WERI-Rb-1 (cell line): Measurements from ENCODE around the gene ANKS4B.
"Not testable (repeated sequence)": the region's sequence is repeated elsewhere in the genome, so short reads cannot be mapped to it uniquely, and the experiment has no call there.

Source experiments
- DNase-seq: peaks from one replicate; pipeline ENCODE4 v3.0.0-alpha.2; 2020
- H3K27ac ChIP-seq: fragments of 250-450 bp; sonication (Bioruptor Pico); 2 replicates; pipeline ENCODE4 v1.5.1; 2020; ENCODE audit warnings: mild to moderate bottlenecking, moderate library complexity
- H3K27me3 ChIP-seq: fragments of 250-450 bp; sonication (Bioruptor Pico); 2 replicates; pipeline ENCODE4 v1.5.1; 2021; ENCODE audit warnings: mild to moderate bottlenecking, low read depth, moderate library complexity; ENCODE audit not compliant: insufficient read depth, severe bottlenecking
- H3K36me3 ChIP-seq: fragments of 250-450 bp; sonication (Bioruptor Pico); 2 replicates; pipeline ENCODE4 v1.5.1; 2020; ENCODE audit warnings: mild to moderate bottlenecking, moderate library complexity
- H3K4me3 ChIP-seq: 2 replicates; pipeline ENCODE4 v1.5.1; 2011; ENCODE audit warnings: low read depth, mild to moderate bottlenecking, control low read depth, low read length
- H3K9me3 ChIP-seq: fragments of 250-450 bp; sonication (Bioruptor Pico); 2 replicates; pipeline ENCODE4 v1.5.1; 2021; ENCODE audit warnings: mild to moderate bottlenecking, moderate library complexity; ENCODE audit not compliant: severe bottlenecking
- TF ChIP-seq, protein P1 (sequence below): IDR thresholded peaks from 2 replicates; pipeline ENCODE4 v1.5.1; 2011; ENCODE audit warnings: low read depth, mild to moderate bottlenecking, control low read depth, inconsistent platforms, low read length

ANKS4B gene

DNA sequence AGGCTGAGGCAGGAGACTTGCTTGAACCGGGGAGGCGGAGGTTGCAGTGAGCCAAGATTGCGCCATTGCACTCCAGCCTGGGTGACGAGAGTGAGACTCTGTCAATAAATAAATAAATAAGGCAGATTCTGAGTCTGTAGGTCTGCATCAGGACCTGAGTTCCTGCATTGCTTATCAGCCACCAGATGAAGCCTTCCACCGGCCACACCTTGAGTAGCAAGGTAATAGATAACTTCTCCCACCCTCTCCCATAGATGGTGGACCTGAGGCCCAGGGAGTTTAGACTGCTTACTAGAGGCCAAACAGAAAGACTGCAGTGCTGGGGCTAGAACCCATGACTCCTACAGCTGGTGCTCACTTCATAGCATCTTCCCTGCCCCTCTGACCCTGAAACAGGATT, 44.2 kb upstream of the ANKS4B start:
- Histone ChIP-seq H3K27me3 (no peaks in the 10 kb centered on the region), H3K4me3 (no peak overlapping the region), H3K27ac (no peak overlapping the region), H3K36me3 (no peaks in the 10 kb centered on the region), H3K9me3 (peaks cover 4% of the 10 kb centered on the region)
- TF ChIP-seq, protein P1, sequence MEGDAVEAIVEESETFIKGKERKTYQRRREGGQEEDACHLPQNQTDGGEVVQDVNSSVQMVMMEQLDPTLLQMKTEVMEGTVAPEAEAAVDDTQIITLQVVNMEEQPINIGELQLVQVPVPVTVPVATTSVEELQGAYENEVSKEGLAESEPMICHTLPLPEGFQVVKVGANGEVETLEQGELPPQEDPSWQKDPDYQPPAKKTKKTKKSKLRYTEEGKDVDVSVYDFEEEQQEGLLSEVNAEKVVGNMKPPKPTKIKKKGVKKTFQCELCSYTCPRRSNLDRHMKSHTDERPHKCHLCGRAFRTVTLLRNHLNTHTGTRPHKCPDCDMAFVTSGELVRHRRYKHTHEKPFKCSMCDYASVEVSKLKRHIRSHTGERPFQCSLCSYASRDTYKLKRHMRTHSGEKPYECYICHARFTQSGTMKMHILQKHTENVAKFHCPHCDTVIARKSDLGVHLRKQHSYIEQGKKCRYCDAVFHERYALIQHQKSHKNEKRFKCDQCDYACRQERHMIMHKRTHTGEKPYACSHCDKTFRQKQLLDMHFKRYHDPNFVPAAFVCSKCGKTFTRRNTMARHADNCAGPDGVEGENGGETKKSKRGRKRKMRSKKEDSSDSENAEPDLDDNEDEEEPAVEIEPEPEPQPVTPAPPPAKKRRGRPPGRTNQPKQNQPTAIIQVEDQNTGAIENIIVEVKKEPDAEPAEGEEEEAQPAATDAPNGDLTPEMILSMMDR = no peak
- no peak for DNase-seq

DNA sequence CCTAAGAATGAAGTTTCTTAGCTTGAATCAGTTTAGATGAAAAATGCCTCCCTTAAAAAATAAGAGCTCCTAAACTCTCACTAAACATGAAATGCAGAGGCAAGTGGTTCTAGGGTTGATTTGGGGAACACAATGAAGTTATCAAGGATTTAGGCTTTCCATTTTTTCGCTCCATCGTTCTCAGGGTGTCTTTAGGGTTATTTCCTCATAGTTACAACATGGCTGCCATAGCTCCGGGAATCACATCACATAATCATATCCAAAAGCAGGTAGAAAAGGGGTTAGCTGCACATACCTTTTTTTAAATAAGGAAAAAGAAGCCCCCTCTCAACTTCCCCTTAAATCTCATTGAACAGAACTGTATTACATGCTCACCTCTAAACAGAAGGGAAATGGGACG, 43.5 kb upstream of the ANKS4B start:
- H3K27ac ChIP-seq = no peak overlapping the region
- H3K36me3 ChIP-seq = no peaks in the 10 kb centered on the region
- no peaks in the 10 kb centered on the region for H3K27me3 ChIP-seq
- H3K4me3 ChIP-seq = no peak overlapping the region
- H3K9me3 ChIP-seq = peaks cover 4% of the 10 kb centered on the region
- DNase-seq = no peak
- TF ChIP-seq, protein P1 = no peak

DNA sequence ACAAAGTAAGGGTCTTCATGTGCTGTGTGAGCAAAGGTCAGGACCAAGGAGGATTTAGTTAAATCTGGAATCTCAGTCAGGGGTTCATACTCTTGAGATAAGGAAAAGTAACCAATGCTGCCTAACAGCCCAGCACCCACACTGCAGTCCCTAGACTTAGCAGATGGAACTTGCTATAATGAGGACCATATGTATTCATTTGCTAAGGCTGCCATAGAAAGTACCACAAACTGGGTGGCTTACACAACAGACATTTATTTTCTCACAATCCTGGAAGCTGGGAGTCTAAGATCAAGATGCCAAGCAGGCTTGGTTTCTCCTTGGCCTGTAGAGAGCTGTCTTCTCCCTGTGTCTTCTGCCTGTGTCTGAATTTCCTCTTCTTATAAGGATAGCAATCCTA, 42.9 kb upstream of the ANKS4B start:
- no peak overlapping the region for H3K4me3 ChIP-seq

DNA sequence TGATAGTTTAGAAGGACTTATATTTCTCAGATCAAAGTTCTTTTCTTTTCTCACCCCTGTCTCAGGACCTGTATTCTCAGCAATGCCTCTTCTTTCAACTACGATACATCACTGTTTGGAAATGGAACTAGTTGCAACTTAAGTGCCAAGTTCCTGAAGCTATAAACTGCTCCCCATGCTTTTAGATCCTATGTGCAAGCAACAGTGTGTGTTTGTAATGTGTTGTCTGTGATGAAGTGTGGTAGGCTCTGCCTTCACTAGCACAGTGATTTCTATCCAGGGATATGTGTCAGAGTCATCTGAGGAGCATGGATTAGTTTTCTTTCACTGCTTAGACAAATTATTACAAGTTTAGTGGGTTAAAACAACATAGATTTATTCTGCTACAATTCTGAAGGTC, 40.5 kb upstream of the ANKS4B start:
- H3K4me3 ChIP-seq = no peak overlapping the region
- TF ChIP-seq, protein P1 = no peak
- H3K27ac ChIP-seq = no peak overlapping the region
- no peak for DNase-seq
- H3K27me3 ChIP-seq = no peaks in the 10 kb centered on the region
- no peaks in the 10 kb centered on the region for H3K36me3 ChIP-seq
- peaks cover 4% of the 10 kb centered on the region for H3K9me3 ChIP-seq

More for the DNA sequence above, 42.9 kb upstream of the ANKS4B start:
- Histone ChIP-seq H3K36me3 (no peaks in the 10 kb centered on the region), H3K27ac (no peak overlapping the region), H3K9me3 (peaks cover 4% of the 10 kb centered on the region), H3K27me3 (no peaks in the 10 kb centered on the region)
- TF ChIP-seq, protein P1 = no peak
- no peak for DNase-seq

DNA sequence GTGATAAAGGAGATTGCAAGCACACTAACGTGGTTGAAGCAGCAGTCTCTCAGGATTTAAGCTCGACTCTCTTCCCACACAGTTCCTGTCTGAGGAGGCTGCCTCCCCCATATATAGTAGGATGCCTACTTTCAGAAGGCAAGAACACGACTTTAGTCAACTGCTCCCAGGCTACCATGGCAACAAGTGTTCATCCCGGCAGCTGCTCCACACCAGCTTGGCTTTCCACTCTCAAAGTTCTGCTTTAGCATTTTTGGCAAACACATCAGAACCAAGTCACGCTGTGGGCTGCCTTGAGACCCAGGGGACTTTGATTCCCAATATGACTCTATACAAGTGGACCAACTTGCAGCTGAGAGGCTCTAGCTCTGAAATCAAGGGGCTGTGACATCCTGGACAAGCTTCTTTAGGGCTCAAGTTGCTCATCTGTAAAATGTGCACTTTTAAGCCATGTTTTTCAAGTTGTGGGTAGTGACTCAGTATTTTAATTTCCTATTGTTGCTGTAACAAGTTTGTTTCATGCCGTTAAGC, 38.7 kb upstream of the ANKS4B start:
- Histone ChIP-seq H3K4me3 (no peak overlapping the region), H3K27me3 (no peaks in the 10 kb centered on the region), H3K27ac (no peak overlapping the region), H3K9me3 (peaks cover 4% of the 10 kb centered on the region), H3K36me3 (no peaks in the 10 kb centered on the region)
- TF ChIP-seq, protein P1 = no peak
- DNase-seq = no peak

DNA sequence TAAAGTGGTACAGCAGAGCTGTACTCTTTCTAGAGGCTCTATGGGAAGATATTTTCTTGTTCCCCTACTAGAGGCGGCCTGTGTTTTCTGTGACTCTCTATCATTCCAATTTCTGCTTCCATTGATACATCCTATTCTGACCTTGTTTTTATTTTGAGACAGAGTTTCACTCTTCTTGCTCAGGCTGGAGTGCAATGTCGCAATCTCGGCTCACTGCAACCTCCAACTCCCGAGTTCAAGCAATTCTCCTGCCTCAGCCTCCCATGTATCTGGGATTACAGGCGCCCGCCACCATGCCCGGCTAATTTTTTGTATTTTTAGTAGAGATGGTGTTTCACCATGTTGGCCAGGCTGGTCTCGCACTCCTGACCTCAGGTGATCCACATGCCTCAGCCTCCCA, 38.2 kb upstream of the ANKS4B start:
- H3K27ac ChIP-seq, H3K4me3 ChIP-seq, H3K9me3 ChIP-seq, H3K36me3 ChIP-seq, DNase-seq, H3K27me3 ChIP-seq: not testable (repeated sequence)
